Measurements from ENCODE around the gene TNRC6C.

TNRC6C gene

GRCh38 chr17:78001612-78002011 is 43.1 kb downstream of the TNRC6C start:
- TF ChIP-seq, protein P1, sequence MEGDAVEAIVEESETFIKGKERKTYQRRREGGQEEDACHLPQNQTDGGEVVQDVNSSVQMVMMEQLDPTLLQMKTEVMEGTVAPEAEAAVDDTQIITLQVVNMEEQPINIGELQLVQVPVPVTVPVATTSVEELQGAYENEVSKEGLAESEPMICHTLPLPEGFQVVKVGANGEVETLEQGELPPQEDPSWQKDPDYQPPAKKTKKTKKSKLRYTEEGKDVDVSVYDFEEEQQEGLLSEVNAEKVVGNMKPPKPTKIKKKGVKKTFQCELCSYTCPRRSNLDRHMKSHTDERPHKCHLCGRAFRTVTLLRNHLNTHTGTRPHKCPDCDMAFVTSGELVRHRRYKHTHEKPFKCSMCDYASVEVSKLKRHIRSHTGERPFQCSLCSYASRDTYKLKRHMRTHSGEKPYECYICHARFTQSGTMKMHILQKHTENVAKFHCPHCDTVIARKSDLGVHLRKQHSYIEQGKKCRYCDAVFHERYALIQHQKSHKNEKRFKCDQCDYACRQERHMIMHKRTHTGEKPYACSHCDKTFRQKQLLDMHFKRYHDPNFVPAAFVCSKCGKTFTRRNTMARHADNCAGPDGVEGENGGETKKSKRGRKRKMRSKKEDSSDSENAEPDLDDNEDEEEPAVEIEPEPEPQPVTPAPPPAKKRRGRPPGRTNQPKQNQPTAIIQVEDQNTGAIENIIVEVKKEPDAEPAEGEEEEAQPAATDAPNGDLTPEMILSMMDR (IDR thresholded peaks at IDR 0.05; ENCODE audit: low read depth, low read length, missing control alignments) = no peak

GRCh38 chr17:78002166-78002565 is 43.7 kb downstream of the TNRC6C start:
- H3K4me3 ChIP-seq (ENCODE audit: low read depth, low read length) = no peak overlapping the region
- TF ChIP-seq, protein P1 (IDR thresholded peaks at IDR 0.05; ENCODE audit: low read depth, low read length, missing control alignments) = no peak
- no peak for DNase-seq (ENCODE audit: low read depth)

More at GRCh38 chr17:78001612-78002011, 43.1 kb downstream of the TNRC6C start:
- no peak for DNase-seq (ENCODE audit: low read depth)
- no peak overlapping the region for H3K4me3 ChIP-seq (ENCODE audit: low read depth, low read length)

- TF ChIP-seq, protein P1 (IDR thresholded peaks at IDR 0.05; ENCODE audit: low read depth, low read length, missing control alignments) = no peak
Observed at GRCh38 chr17:78005452-78006171, 47.1 kb downstream of the TNRC6C start.

DNA sequence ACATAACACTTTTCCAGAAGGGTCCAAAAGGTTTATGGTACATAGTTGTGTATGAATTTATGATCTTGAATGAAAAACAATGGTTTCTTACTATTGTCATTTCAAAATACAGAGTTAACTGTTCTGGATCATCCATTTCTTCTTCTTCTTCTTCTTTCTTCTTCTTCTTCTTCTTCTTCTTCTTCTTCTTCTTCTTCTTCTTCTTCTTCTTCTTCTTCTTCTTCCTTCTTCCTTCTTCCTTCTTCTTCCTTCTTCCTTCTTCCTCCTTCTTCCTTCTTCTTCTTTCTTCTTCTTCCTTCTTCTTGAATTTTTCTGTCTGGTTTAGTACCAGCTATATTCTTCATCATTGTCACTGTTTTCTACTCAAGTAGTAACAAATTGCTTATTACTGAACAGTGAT is 47.8 kb downstream of the TNRC6C start:
- DNase-seq (ENCODE audit: low read depth) = no peak
- H3K4me3 ChIP-seq (ENCODE audit: low read depth, low read length) = no peak overlapping the region
- TF ChIP-seq, protein P1 (IDR thresholded peaks at IDR 0.05; ENCODE audit: low read depth, low read length, missing control alignments) = no peak

More at GRCh38 chr17:78005452-78006171, 47.1 kb downstream of the TNRC6C start:
- H3K4me3 ChIP-seq (ENCODE audit: low read depth, low read length) = no peak overlapping the region
- DNase-seq (ENCODE audit: low read depth) = no peak

- no peak overlapping the region for H3K4me3 ChIP-seq (ENCODE audit: low read depth, low read length)
- TF ChIP-seq, protein P1 (IDR thresholded peaks at IDR 0.05; ENCODE audit: low read depth, low read length, missing control alignments) = no peak
- DNase-seq (ENCODE audit: low read depth) = no peak
Observed at GRCh38 chr17:78007647-78008046, 49.1 kb downstream of the TNRC6C start.

- DNase-seq (ENCODE audit: low read depth) = no peak
- TF ChIP-seq, protein P1 (IDR thresholded peaks at IDR 0.05; ENCODE audit: low read depth, low read length, missing control alignments) = no peak
- H3K4me3 ChIP-seq (ENCODE audit: low read depth, low read length) = no peak overlapping the region
Observed at GRCh38 chr17:78010759-78011158, 52.3 kb downstream of the TNRC6C start.

DNA sequence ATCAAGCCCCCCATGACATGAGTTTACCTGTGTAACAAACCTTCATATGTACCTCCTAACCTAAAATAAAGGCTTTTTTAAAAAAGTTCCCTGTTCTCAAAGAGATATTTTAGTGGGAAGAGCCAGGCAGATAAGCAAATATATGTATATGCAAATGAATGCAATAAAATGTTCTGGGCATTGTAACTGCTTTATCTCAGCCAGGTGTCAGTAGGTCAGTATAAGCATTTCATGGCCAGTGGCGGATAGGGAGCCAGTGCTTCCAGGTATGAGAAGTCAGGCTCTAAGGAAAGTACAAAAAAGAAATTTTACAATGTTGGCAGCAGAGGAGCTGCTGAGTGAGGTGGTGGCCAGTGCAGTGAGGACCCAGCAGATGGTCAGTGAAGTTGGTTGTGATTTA is 53.9 kb downstream of the TNRC6C start:
- no peak for DNase-seq (ENCODE audit: low read depth)
- TF ChIP-seq, protein P1 (IDR thresholded peaks at IDR 0.05; ENCODE audit: low read depth, low read length, missing control alignments) = no peak

More for the DNA sequence above, 53.9 kb downstream of the TNRC6C start:
- no peak overlapping the region for H3K4me3 ChIP-seq (ENCODE audit: low read depth, low read length)

Data from GM12864 (cell line).